AML-193 (cell line): ENCODE results near the gene APEX1.
"Not testable (repeated sequence)": the region's sequence is repeated elsewhere in the genome, so short reads cannot be mapped to it uniquely, and the experiment has no call there.

Experiments used
- DNase-seq, 2 experiments: peaks; one replicate each; lab custom pipeline; 2025; lab: John Stamatoyannopoulos, UW

The APEX1 gene

DNA sequence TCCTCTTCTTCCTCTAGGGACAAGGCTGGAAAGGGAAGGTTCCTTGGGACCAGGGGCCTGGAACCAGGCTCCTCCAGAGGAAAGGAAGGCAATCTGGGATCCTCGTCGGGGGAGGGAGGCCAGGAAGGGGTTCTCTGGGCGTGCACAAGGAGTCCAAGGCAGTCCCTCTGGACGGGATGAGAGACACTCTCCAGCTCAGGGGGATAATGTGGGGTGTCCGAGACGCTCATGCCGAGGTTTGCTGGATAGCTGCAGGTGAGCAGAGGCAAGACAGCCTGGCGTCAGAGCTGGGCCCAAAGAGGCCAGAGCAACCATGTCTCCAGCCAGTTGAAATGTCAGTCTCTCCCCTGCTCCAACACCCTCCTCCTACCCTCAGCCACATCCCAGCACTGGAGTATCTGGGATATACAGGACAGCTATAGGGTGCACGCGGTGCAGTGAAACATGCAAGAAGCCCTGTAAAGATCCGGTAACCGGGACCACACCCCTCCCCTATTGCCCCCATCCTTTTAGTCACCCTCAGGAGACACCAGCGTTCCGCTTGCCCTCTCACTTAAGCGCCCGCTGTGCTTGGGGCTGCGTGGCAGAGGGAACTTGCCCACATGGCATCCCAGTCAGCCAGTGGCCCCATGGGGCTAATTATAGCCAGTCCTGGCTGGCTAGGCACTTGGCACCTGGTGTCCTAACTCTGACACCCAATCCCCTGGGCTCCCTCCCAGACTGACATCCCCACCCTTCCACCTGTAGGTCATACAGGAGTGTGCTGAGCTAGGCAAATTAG is 19.3 kb upstream of the APEX1 start, which contains the start of gene KLHL33:
KLHL33 (minus strand) TSS at position 585 of the 781 bp plus-strand sequence; CDS start at position 230, 355 bp downstream.
- DNase-seq = no peak

DNA sequence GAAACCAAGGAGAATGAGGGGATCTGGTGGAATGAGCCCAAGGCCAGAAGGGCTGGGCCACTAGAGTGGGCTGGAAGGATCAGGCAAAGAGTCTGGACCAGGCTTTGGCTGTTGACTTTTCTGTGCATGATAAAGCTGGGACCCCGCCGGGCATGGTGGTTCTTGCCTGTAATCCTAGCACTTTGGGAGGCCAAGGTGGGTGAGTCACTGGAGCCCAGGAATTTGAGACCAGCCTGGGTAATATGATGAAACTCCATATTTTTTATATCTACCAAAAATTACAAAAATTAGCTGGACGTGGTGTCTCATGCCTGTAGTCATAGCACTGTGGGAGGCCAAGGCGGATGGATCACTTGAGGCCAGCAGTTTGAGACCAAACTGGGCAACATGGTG is 18.7 kb upstream of the APEX1 start:
- DNase-seq = no peak

DNA sequence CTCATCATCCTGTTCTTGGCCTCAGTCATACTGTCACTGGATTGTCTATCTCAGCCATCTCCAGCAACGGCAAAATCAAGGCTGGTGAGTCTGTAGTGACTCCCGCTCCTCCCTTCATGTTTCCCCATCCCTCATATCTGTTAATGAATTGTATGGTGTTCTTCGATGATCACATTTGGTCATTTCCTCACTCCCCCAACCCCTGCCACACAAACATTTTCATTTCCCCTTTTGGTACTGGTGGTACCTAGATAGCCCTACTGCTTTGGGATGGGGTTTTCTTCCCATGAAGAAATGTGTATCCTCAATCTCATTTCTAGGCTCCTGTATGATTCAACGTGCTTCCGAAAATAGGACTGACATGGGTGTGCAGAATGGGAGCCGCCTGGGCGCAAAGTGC is 16.4 kb upstream of the APEX1 start:
- no peak for DNase-seq

DNA sequence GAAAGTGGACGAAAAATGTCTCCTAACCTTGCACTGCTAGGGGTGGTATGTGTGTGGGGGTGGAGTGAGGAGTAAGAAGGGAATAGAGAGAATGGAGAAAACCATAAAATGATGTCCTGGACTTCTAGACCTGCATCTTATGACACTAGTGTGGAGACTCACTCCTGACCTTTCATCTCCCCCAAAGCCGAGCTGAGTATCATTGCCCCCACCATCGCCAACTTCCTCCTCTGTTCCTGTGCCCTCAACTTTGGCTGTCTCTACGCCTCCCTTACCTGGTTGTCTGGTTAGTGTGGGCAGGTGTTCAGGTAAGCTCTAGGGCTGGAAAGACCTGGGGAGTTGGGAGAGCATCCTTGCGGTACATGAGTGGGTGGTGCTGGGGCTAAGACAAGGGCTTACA is 14.6 kb upstream of the APEX1 start:
- no peak for DNase-seq

DNA sequence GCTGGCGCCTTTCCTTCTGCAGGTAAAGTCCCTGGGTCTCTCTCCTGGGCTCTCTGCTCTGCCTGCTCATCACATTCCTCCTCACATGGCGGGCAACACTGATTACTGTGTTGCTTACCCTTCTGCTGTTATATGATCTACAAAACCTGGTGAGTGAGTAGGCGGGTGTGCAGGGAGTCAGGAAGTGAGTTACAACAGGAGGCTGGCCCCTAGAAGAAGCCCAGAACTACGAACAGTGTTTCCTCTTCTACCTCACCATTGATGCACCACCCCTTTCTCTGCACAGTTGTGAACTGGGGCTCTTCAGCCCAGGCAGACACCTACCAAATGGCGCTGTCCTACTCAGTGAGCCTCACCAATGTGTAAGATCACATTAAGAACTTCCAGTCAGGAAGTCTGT is 14.1 kb upstream of the APEX1 start:
- DNase-seq = no peak

DNA sequence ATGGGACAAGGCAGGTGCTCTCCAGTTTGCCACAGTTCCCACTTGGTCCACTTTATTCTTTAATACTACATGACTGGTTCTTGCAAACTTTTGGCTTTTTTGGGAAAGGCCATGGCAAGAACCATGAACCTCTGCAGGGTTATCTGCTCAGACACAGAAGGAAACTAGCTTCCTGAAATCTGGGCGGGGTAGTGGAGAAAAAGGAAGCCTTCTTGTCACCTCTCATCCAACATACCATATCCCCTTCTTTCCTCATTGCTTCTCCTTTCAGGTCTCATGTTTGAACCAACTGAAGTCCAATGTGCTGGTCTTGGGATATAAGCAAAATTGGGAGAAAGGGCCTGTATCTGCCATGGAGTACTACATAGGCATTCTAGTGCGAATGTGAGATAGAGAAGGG is 13.6 kb upstream of the APEX1 start:
- no peak for DNase-seq

DNA sequence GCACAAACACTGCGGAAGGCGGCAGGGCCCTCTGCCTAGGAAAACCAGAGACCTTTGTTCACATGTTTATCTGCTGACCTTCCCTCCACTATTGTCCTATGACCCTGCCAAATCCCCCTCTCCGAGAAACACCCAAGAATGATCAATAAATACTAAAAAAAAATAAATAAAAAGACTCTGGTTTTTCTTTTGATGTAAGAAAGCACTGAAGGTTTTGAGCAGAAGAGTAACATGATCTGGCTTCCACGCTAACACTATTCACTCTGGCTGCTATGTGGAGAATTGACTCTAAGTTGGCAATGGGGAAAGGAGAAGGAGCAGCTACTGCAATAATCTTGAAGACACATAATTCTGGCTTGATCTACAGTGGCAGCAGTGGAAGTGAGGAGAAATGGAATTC is 11.4 kb upstream of the APEX1 start:
- not testable (repeated sequence) for DNase-seq

DNA sequence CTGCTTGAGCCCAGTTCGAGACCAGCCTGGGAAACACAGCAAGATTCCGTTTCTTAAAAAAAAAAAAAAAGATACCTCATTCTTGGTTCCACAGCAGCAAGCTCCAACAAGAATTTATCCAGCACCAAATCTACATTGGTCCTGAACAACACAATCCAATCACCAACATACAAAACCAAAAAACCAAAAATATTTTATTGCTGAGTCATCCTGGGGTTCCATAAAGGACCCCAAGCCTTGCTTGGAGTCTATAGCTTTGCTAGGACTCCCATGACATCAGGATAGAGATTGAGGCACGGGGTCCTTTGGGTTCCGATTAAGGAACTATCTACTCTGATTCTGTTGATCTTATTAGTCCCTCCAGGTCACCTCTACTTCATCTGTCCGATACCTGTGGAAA is 8.1 kb upstream of the APEX1 start:
- no peak for DNase-seq

DNA sequence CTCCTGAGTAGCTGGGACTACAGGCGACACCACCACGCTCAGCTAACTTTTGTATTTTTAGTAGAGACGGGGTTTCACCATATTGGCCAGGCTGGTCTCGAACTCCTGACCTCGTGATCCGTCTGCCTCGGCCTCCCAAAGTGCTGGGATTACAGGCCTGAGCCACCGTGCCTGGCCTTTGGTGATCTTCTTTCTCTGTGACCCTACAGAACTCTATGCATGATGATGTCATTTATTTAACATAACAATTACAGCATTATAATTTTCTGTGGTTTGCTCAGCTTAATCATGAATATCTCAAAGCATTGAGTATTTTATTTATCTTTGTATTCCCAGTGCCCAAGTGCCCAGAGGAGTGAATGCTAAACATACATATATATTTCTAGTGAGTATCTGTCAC is 2.2 kb upstream of the APEX1 start:
- not testable (repeated sequence) for DNase-seq

DNA sequence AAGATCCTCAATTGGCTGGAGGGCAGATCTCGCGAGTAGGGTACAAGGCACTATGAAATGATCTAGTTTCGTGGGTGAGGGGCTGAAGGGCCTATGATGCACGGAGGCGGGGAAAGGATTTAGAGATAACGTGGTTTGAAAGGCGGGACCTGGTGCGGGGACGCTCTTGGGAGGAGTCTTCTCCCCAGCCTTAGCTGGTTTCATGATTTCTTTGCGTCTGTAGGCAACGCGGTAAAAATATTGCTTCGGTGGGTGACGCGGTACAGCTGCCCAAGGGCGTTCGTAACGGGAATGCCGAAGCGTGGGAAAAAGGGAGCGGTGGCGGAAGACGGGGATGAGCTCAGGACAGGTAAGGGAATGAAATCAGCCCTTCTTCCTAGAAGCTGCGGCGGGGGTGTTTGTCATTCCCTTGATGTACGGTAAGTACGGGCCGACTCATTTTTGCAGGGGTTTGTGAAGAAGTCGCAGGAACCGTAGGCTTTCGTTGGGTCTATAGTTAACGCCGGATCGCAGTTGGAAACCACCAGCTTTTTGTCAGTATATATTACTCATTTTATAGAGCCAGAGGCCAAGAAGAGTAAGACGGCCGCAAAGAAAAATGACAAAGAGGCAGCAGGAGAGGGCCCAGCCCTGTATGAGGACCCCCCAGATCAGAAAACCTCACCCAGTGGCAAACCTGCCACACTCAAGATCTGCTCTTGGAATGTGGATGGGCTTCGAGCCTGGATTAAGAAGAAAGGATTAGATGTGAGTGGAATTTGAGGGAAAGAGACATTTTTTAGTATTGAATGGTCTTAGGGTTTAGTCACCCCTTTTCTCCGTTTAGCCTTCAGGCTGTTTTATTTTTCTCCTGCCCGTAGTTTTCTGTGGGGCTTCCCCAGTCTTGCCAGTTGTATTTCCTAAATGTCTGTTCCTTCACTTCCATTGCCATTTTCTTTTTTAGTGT is 602 bp downstream of the APEX1 start:
- DNase-seq = peak; percentile 75 to 84

DNA sequence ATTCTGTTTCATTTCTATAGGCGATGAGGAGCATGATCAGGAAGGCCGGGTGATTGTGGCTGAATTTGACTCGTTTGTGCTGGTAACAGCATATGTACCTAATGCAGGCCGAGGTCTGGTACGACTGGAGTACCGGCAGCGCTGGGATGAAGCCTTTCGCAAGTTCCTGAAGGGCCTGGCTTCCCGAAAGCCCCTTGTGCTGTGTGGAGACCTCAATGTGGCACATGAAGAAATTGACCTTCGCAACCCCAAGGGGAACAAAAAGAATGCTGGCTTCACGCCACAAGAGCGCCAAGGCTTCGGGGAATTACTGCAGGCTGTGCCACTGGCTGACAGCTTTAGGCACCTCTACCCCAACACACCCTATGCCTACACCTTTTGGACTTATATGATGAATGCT is 1.9 kb downstream of the APEX1 start:
- DNase-seq = no peak

DNA sequence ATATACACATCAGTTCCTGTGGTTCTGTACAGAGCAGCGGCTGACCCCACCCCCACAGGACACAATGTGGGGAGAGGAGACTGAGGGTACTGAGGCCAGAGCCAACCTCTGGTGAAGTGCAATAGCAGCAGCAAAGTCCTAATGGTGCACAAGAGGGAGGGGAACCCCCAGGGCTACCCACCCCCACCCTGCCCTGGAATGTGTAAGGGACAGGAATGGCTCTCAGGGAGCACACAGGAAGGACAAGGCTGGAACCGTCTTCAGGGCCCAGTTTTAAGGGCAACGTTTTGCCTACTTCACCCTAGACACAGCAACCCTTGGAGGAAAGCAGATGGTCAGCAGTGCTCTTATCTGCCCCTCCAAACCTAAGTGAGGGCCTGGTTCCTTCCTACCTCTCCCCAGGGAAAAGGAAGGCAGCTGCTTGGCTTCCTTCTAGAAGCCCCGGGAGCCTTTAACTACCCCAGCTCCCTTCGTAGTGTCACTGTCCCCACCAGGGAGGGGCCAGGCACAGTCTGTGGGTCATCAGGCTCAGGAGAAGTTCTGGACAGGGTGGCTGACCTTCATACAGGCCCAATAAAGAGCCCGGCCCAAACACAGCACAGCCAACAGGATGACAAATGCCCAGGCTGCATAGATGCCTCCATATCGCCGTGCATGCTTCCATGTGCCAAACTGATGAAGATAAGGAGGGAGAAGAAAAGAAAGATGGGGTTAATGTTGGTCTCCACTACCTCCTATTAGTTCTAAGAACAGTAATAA is 3.2 kb downstream of the APEX1 start:
- DNase-seq = no peak

DNA sequence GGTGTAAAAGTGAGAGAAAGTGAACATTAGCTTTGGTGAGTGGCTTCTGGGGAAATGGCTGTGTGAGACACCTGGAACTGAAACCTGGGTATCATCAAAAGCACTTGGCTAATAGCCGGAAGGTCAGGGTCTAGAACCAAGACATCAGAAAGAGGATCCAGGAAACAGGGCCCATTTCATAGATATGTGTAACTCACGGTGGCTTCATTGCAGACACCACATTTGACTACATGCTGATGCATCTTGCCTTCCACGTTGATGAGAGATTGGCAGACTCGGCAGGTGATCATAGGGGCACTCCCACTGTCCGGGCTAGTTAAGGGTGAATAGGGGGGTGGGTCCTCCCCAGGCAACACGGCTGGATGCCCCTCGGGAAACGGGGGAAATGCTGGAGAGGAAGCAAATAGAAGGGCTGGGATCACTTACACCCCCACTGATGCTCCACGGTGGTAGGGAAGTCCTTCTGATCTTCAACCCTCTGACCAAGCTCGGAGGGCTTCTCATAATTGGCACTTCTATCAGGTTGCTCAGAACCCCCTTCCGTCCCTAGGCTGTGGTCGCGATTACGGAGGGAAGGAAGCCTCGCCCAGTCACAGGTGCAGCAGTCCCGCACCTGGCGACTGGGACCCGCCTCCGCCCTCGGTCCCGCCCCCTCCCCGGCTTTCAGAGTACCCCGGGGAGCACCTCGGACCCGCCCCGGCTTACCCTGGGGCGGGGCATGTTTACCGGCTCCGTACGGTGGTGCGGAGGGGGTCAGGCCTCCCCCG is 5.6 kb downstream of the APEX1 start:
- no peak for DNase-seq

DNA sequence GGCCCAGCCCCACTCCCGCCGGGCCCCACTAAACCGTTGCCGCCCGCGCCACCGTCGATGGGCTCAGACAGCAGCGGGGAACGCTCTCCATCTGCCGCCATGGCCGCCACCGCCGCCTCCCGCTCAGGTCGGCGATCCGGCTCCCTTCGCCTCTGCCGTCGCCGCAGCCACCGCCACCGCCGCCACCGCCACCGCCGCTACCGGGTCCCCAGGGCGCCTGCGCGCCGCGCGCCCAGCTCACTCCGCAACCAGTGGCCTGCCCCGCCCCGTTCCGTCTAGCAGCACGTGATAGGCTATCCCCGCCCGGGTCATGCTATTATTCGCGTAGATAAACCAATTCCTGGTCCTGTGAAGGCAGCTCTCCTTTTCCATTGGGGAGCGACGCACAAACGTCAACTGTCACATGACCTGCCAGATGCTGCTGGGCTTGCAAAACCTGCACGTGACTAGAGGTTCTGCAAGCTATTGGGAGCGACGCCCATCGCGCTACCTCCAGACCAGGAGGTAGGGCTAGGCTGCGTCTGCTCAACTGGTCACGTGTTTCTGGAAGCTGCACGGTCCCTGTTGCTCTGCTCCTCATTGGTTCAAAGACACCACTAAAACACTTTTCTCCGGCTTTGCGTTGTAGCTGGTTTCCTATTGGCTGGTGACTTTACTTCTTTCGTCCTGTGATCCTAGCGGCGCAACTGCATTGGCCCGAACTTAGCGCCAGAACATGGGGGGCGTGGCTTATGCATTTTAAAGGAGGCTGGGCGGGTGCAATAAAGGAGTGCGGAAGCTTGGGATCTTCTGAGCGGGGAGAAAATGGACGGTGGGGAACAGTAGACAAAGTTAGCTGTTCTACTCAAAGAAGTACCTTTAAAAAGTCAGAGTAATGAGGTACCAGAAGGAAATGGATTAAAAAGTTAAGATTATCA is 6.5 kb downstream of the APEX1 start, which contains the start of gene PIP4P1:
PIP4P1 (minus strand) TSS at position 210 of the 917 bp plus-strand sequence; CDS start at position 101, 109 bp downstream.
- DNase-seq = peak; percentile 99 to 100

DNA sequence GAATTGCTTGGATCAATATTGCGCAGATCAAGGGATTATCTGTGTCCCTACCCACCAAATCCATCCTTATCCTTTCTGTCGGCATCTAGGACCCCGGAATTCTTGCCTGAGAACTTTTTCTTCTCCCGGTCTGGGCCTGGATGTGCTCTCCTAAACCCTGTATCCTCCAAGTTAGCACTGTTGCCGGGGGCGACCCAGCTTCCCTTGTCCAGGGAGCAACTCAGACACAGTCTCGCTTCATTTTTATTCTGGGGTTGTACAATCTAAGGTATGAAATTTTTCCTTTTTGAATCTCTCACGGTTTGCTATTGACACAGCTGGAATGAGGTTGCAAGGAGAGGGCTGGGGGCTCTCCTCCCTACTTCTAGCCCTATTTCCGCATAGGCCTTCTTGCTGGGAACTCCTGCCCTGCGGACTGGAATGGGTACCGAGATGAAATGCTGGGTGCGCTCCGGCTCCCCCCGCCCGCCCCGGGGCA is 13.8 kb downstream of the APEX1 start:
- DNase-seq = no peak

DNA sequence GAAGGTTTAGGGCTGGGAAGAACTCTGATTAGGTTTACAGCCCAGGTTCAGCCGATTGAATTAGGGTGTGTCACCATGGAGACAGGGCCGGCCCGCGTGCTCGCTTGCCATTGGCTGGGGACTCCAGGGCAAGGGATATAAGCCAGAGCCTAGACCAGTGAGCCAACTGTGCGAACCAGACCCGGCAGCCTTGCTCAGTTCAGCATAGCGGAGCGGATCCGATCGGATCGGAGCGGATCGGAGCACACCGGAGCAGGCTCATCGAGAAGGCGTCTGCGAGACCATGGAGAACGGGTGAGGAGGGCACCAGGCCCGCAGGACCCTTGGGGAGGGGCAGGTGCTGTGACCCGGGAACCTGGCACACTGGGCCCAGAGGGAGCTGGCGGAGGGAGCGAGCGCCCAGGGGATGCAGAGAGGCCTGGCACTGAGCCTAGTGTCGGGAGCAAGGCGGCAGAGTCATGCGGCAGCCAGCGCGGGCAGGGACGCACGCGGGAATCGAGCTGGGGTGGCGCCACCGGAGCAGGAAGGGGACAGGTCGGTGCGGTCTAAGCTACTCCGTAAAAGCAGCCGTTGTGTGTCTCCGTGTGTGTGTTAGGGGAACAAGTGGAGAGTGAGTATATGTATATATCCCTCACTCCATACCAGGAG is 14.3 kb downstream of the APEX1 start, which contains the start of gene PNP:
PNP (plus strand) TSS at position 165 of the 648 bp plus-strand sequence; CDS start at position 284, 119 bp downstream.
- peak; percentile 82 to 90 for DNase-seq

DNA sequence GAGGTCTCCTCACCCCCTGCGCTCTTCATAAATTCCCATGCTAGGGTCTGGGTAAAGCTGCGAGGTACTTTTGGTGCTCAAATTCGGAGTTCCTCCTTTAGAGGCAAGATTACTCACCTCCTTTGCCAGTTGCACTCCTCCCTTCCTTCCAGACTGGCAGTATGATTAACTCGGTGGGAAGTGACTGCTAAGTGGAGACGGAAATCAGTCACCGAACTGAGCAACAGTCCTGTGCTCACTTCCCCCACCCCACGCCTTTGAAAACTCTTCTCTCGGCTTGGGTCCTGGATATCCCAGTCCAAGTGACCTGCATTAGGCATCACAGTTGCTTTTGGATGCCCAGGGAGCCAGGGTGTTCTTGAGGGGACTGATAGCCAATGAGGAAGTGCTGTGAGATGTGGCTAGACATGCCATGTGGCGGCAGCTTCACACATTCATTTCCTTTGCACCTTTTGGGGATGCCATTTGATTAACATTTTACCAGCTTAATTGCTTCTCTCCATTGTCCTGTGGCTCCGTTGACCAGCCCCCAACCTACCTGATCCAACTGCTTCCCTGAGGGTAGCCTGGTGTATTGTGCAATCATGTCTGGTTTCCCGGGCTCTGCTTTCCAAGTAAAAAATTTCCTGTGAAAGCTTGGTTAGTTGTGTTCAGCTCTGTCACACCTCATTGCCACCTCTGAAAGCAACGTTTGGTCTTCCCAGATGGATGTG is 15.0 kb downstream of the APEX1 start:
- DNase-seq = peak; percentile 75

DNA sequence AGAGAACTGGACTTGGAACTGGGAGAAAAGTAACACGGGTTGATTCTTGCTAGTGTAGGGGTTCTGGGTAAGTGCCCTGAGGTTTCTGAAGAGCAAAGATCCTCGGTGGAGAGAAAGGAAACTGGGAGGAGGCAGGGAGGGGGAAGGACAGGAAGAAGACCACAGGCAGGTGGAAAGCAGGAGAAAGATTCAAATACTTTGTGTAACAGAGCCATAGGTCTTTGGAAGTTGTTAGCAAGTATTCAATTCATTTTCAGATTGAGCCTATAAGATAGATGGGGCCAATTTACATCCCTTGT is 15.5 kb downstream of the APEX1 start:
- DNase-seq = no peak
